ENCODE measurements around the gene CEACAM5.
"Not testable (repeated sequence)": the region's sequence is repeated elsewhere in the genome, so short reads cannot be mapped to it uniquely, and the experiment has no call there.

Gene CEACAM5

GRCh38 chr19:41700381-41701195, 7.8 kb upstream of the CEACAM5 start:
- no peak for DNase-seq (ENCODE audit: low read depth, low spot score)

- no peak for DNase-seq (ENCODE audit: low read depth, low spot score)
These were observed 6.9 kb upstream of the CEACAM5 start for GRCh38 chr19:41701401-41702075.

DNA sequence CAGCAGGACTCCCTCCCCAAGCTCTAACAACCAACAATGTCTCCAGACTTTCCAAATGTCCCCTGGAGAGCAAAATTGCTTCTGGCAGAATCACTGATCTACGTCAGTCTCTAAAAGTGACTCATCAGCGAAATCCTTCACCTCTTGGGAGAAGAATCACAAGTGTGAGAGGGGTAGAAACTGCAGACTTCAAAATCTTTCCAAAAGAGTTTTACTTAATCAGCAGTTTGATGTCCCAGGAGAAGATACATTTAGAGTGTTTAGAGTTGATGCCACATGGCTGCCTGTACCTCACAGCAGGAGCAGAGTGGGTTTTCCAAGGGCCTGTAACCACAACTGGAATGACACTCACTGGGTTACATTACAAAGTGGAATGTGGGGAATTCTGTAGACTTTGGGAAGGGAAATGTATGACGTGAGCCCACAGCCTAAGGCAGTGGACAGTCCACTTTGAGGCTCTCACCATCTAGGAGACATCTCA, 6.2 kb upstream of the CEACAM5 start:
- DNase-seq (ENCODE audit: low read depth, low spot score) = no peak

DNA sequence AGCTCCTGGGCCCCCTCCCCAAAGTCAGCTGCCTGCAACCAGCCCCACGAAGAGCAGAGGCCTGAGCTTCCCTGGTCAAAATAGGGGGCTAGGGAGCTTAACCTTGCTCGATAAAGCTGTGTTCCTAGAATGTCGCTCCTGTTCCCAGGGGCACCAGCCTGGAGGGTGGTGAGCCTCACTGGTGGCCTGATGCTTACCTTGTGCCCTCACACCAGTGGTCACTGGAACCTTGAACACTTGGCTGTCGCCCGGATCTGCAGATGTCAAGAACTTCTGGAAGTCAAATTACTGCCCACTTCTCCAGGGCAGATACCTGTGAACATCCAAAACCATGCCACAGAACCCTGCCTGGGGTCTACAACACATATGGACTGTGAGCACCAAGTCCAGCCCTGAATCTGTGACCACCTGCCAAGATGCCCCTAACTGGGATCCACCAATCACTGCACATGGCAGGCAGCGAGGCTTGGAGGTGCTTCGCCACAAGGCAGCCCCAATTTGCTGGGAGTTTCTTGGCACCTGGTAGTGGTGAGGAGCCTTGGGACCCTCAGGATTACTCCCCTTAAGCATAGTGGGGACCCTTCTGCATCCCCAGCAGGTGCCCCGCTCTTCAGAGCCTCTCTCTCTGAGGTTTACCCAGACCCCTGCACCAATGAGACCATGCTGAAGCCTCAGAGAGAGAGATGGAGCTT, 4.7 kb upstream of the CEACAM5 start:
- no peak for DNase-seq (ENCODE audit: low read depth, low spot score)

DNA sequence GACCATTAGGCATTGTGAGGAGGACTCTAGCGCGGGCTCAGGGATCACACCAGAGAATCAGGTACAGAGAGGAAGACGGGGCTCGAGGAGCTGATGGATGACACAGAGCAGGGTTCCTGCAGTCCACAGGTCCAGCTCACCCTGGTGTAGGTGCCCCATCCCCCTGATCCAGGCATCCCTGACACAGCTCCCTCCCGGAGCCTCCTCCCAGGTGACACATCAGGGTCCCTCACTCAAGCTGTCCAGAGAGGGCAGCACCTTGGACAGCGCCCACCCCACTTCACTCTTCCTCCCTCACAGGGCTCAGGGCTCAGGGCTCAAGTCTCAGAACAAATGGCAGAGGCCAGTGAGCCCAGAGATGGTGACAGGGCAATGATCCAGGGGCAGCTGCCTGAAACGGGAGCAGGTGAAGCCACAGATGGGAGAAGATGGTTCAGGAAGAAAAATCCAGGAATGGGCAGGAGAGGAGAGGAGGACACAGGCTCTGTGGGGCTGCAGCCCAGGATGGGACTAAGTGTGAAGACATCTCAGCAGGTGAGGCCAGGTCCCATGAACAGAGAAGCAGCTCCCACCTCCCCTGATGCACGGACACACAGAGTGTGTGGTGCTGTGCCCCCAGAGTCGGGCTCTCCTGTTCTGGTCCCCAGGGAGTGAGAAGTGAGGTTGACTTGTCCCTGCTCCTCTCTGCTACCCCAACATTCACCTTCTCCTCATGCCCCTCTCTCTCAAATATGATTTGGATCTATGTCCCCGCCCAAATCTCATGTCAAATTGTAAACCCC, 2.8 kb upstream of the CEACAM5 start:
- DNase-seq (ENCODE audit: low read depth, low spot score) = no peak

DNA sequence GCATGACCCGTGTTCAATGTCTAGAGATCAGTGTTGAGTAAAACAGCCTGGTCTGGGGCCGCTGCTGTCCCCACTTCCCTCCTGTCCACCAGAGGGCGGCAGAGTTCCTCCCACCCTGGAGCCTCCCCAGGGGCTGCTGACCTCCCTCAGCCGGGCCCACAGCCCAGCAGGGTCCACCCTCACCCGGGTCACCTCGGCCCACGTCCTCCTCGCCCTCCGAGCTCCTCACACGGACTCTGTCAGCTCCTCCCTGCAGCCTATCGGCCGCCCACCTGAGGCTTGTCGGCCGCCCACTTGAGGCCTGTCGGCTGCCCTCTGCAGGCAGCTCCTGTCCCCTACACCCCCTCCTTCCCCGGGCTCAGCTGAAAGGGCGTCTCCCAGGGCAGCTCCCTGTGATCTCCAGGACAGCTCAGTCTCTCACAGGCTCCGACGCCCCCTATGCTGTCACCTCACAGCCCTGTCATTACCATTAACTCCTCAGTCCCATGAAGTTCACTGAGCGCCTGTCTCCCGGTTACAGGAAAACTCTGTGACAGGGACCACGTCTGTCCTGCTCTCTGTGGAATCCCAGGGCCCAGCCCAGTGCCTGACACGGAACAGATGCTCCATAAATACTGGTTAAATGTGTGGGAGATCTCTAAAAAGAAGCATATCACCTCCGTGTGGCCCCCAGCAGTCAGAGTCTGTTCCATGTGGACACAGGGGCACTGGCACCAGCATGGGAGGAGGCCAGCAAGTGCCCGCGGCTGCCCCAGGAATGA, 1.5 kb upstream of the CEACAM5 start:
- DNase-seq (ENCODE audit: low read depth, low spot score) = peak; percentile 37

DNA sequence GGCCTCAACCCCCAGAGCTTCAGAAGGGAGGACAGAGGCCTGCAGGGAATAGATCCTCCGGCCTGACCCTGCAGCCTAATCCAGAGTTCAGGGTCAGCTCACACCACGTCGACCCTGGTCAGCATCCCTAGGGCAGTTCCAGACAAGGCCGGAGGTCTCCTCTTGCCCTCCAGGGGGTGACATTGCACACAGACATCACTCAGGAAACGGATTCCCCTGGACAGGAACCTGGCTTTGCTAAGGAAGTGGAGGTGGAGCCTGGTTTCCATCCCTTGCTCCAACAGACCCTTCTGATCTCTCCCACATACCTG, 969 bp upstream of the CEACAM5 start:
- no peak for DNase-seq (ENCODE audit: low read depth, low spot score)

DNA sequence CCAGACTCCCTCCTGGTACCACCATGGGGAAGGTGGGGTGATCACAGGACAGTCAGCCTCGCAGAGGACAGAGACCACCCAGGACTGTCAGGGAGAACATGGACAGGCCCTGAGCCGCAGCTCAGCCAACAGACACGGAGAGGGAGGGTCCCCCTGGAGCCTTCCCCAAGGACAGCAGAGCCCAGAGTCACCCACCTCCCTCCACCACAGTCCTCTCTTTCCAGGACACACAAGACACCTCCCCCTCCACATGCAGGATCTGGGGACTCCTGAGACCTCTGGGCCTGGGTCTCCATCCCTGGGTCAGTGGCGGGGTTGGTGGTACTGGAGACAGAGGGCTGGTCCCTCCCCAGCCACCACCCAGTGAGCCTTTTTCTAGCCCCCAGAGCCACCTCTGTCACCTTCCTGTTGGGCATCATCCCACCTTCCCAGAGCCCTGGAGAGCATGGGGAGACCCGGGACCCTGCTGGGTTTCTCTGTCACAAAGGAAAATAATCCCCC, 505 bp upstream of the CEACAM5 start:
- no peak for DNase-seq (ENCODE audit: low read depth, low spot score)

DNA sequence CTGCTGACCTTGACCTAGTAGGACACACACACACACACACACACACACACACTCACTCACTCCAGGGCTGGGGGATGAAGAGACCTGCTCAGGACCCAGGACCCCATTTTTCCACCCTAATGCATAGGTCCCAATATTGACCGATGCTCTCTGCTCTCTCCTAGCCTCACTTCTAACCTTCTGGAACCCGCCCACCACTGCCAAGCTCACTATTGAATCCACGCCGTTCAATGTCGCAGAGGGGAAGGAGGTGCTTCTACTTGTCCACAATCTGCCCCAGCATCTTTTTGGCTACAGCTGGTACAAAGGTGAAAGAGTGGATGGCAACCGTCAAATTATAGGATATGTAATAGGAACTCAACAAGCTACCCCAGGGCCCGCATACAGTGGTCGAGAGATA, 1.1 kb downstream of the CEACAM5 start:
- DNase-seq (ENCODE audit: low read depth, low spot score) = not testable (repeated sequence)

- no peak for DNase-seq (ENCODE audit: low read depth, low spot score)
These were observed 1.7 kb downstream of the CEACAM5 start for GRCh38 chr19:41709951-41710645.

DNA sequence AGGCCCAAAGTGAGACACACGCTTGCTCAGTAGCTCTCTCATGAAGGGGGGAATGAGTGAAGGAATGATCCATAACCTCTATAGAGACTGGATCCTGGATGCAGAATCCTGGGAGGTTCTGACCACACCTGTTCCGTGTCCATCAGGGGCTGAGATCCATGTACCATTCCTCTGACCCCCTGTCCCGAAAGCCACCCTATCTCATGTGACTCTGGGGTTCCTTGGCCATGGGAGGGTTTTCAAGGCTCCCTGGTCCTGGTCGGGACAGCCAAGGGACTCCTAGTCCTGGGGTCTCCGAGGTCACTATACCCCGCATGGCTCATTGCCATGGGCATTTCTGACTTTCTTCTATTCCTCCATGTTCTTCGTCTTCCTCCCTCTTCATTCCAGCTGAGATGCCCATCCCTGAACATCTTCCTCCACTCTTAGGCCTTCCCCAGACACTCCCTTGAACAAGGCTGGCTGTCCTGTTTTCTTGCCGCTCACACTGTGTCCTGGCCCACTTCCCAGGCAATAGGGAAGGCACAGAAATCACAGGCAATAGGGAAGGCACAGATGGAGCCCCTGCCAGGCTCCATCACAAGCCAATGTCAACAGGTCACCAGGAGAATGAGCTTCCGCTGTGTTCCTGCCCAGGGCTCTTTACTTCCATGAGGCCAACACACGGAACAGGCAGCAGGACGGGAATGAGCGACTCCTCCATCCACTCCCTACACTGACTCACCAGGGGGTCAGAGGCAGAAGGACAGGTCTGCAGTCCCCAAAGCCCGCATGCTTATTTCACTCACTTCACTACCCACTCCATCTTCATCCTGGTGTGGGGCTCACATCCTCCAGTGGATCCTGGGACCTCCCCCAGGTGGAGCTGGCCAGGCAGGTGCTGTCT, 3.2 kb downstream of the CEACAM5 start:
- no peak for DNase-seq (ENCODE audit: low read depth, low spot score)

- no peak for DNase-seq (ENCODE audit: low read depth, low spot score)
These were observed 6.2 kb downstream of the CEACAM5 start for GRCh38 chr19:41714598-41714997.

DNA sequence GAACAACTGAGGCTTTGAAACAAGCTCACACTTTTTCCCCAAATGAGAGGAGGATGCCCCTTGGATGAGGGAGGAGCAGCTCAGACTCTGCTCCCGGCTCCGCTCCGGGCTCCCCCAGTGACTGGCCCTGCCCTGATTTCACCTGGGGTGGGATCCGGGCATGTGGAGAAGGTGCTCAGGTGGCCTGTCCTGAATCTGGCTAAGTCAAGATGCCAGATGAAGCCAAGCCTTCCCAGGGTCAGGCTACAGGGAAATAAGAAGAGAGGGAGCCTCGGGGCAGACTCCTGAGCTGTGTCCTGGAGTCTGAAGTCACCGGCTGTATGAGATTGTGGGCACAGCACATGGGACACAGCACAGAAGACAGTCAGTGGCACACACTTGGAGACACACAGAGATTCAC, 10.3 kb downstream of the CEACAM5 start:
- DNase-seq (ENCODE audit: low read depth, low spot score) = no peak

GRCh38 chr19:41720103-41720502, 11.7 kb downstream of the CEACAM5 start:
- DNase-seq (ENCODE audit: low read depth, low spot score) = no peak

DNA sequence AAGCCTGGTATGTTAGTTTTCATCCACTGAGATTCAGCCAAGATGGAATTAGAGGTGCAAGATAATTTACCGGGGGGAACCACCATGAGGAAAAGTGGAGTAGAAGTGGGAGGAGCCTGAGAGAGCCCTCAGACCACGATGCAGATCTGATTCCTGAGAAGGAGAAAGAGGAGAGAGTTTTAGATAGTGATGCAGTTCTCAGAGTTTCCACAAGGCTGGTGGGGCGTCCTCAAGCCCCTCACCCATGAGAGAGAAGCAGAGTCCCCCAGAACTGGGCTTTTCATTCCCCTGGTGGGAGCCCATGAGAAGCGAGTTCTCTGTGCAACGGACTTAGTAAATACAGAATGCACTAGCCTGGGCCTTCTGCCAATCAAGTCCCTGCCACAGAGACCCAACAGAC, 18.1 kb downstream of the CEACAM5 start:
- no peak for DNase-seq (ENCODE audit: low read depth, low spot score)

- no peak for DNase-seq (ENCODE audit: low read depth, low spot score)
These were observed 25.7 kb downstream of the CEACAM5 start for GRCh38 chr19:41734156-41734555.

GRCh38 chr19:41734585-41734984, 26.2 kb downstream of the CEACAM5 start:
- DNase-seq (ENCODE audit: low read depth, low spot score) = no peak

- no peak for DNase-seq (ENCODE audit: low read depth, low spot score)
These were observed 26.7 kb downstream of the CEACAM5 start for GRCh38 chr19:41735071-41735600.

GRCh38 chr19:41739361-41739760, 30.9 kb downstream of the CEACAM5 start:
- no peak for DNase-seq (ENCODE audit: low read depth, low spot score)
